ENCODE measurements around the gene SOX10.

- TF ChIP-seq CTCF (IDR thresholded peaks at IDR 0.05; ENCODE audit: borderline replicate concordance, extremely low read depth, low read length, poor library complexity, severe bottlenecking) (no peak), EZH2 (IDR thresholded peaks at IDR 0.05; ENCODE audit: borderline replicate concordance, low read depth, low read length, severe bottlenecking) (no peak)
Observed at GRCh38 chr22:37951305-37951704, 33.0 kb downstream of the SOX10 start.
